HG03469 (cell line): ENCODE measurements around the gene SUDS3.
"Not testable (repeated sequence)": the region's sequence is repeated elsewhere in the genome, so short reads cannot be mapped to it uniquely, and the experiment has no call there.

Experiments used
- ATAC-seq: cut with Tn5 transposase; IDR thresholded peaks from one replicate; pipeline ENCODE4 v1.9.1; 2021; ENCODE audit warnings: mild to moderate bottlenecking, moderate library complexity, moderate number of reproducible peaks; ENCODE audit not compliant: unreplicated experiment

SUDS3 gene

DNA sequence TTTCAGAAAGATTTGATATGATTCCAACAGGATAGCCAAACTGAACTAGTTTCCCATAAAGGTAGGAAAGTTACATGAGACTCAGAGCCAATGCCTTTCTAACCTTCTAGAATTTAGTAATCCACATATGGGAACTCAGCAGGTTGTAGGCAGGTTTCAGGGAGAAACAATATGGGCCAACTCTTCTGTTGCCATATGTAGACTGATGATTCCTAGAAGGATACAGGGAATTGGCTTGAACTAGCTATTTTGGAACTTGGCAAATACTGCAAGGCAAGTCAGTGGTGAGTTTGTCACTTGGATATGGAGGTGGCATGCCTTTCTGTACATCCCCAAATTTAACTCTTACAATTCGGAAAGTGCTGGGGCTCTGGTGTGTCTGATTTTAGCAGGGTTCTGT lies 15.5 kb downstream of the SUDS3 start:
- no peak for ATAC-seq

DNA sequence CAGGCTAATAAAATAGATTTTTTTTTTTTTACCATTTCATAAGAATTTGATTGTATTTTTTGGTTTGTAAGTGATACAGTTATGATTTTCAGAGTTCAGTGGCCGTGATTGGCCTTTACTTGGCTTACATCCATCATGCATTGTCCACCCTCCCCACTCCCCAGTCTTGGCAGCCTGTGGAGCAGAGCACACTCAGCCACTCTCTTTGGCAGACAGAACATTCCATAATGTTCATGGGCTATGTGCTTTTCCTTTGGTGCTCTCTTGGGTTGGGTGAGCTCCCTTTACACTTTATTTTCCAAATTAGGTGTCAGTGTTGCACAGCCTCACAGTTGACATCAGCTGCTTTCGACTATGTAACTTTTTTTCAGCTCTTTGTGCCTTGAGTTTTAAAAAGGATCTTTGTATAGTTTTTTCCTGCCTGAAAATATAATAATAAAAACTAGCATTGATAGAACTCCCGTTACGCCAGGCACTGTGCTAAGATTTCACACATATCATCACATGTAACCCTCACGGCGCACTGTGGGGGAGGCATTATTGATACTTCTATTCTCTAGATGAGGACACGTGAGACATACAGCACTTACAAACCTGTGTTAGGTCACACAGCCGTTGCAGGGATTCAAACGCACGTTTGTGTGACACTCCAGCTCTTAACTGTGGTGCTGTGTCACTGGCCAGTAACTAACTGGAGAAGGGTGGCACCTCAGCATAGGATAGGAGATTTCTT lies 21.5 kb downstream of the SUDS3 start:
- ATAC-seq: no peak

DNA sequence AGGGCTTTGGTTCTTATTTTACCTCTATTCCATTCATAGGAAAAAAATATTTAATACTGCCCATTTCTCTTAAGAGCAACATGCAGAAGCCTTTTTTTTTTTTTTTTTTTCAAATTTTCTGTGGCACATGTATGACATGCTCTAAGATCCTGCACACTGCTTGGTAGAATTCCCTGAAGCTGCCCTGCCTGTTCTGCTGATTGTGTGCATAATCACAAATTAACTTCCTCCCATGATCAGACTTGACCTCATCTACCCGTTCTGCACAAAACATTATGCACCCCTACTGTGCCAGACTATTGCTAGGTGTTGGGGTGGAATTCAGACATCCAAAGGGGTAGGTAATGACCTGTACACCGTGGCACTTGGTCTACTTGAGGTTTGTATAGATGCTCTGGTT lies 22.2 kb downstream of the SUDS3 start:
- no peak for ATAC-seq

DNA sequence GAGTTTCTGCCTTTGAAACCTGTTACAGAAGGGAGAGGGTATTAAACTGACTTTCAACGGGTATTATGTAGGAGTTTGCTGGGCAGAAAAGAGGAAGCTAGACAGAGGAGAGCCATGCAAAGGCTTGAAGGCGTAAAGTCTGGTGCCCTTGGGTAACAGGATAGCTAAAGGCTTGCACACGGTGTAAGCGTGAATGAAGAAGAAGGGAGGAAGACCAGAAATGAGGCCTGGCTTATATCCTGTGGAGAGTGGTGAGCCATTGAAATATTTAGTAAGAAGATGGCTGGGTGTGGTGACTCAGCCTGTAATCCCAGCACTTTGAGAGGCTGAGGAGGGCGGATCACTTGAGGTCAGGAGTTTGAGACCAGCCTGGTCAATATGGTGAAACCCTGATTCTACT lies 22.6 kb downstream of the SUDS3 start:
- no peak for ATAC-seq

DNA sequence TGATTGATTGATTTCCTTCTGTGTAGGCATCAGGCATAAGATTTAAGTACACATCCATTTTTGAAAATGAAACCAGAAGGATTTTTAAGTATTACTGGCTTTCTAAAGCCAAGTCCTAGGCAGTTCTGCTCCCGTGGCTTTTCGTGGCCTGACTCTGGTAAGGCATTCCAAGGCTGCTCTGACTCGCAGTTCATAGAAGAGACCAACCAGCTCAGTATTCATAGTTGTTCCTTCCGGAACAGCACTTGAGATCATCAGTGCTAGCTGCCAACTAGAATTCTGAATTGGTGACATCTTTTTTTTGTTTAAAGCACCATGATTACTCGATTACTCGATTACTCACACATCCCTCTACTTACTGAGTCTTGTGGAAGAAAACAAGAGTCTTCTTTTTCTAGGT lies 25.9 kb downstream of the SUDS3 start:
- no peak for ATAC-seq

DNA sequence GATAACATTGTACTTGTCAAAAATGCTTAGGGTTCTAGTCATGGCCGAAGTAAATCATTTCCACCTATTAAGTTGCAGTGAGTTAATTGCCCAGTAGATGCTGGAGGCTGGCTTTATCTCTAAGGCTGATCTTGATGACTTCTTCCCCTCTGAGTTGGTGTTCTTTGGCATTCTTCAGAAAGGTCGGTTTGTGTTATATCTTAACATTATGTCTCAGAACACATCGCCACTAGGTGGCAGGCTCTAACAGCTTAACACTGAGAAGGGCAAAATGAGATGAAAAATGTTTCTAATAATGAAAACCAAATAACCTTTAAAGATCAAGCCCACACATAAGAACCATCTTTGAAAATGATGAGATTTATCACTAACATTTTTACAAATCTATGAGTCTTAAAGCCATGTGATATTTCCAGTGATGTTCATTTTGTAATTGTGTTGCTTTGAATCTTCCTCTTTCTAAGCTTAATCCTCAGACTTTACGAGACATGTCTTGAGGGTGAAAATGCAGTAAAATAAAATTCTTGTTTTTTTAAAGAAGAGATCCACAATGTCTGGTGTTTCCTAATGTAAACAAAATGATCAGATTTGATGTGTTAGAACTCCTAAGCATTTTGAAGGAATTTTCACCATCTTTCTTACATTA lies 28.6 kb downstream of the SUDS3 start:
- ATAC-seq: no peak

DNA sequence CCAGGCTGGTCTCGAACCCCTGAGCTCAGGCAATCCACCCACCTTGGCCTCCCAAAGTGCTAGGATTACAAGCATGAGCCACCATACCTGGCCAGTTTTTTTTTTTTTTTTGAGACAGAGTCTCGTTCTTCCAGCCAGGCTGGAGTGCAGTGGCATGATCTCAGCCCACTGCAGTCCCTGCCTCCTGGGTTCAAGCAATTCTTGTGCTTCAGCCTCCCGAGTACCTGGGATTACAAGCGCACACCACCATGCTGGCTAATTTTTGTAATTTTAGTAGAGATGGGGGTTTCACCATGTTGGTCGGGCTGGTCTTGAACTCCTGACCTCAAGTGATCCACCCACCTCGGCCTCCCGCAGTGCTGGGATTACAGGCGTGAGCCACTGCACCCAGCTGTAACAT lies 31.9 kb downstream of the SUDS3 start:
- not testable (repeated sequence) for ATAC-seq

DNA sequence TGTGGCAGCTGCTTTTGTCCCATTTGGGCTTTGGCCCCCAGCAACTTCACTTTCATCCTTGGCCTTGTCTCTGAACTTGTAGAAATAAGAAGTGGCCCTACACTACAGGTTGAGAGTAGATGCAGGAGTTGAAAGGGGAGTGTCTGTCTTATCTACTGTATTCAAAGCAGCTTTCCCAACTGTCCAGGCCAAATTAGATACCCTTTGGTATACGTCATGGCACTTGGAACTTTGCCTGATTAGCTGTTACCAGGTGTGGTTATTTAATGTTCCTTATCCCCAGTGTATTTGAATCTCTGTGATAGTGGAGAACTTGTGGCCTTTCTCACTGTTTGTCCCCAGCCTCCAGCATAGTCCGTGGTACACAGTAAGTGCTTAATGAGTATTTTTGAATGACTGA lies 33.5 kb downstream of the SUDS3 start:
- ATAC-seq: no peak

DNA sequence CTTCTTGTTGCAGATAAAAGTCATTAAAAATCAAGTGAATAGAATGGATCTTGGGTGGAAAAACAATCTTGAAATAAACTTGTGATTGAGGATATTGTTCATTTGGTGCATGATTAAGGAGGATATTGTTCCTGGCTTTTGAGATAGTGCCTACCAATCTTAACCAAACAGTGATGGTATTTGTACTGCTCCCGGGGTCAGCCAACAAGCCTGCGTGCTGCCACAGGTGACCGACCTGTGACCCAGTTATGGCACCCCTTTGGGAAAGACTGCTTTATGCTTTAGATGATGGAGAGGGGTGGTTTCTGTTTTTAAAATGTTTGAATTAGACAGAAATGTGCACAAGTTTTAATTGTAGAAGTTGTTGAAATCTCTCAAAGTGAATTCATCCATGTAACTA lies 41.6 kb downstream of the SUDS3 start:
- ATAC-seq: no peak

DNA sequence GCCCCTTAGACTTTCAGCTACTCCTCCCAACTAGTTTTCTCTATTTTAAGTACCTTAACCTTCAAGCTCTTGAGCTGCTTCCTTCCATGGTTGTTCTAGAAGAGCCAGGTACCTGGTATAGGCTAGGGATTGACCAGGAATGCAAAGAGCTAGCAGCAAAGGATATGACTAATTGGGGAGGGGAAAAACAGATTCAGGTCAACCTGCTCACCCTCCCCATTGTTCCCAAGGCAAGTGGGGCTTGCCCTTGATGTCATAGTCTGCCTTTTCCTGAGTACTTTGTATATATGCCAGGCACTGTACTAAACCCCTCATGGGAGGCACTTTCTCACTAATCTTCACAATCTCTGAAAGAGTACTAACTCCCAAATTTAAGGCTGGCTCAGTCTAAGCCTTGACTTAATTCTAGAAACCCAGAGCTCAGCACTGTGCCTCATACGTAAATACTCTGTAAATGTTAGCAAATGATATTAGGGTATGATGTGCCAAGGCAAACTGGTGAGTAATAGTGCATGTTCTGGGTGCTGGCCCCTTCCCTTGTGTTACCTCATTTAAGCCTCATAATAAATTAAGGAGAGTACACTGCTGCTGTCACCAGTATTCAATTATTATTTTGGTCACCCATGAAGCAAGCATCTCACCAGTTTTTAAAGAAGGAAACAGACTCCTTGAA lies 42.2 kb downstream of the SUDS3 start:
- ATAC-seq: no peak

DNA sequence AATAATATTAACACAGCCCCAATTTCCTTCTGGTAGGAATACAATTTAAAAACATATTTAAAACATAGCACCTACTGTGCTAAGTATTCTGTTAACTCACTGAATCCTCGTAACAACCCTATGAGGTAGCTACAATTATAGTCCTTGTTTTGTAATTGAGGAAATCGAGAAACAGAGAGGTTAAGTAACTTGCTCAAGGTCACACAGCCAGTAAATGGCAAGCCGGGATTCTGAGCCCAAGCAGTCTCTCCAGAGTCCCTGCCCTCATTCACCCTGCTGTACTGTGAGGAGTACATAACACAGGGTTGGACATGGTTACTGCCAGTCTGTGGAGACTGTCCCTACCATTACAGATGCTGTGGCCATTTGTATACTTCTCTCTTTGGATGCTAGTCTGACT lies 44.3 kb downstream of the SUDS3 start:
- no peak for ATAC-seq

DNA sequence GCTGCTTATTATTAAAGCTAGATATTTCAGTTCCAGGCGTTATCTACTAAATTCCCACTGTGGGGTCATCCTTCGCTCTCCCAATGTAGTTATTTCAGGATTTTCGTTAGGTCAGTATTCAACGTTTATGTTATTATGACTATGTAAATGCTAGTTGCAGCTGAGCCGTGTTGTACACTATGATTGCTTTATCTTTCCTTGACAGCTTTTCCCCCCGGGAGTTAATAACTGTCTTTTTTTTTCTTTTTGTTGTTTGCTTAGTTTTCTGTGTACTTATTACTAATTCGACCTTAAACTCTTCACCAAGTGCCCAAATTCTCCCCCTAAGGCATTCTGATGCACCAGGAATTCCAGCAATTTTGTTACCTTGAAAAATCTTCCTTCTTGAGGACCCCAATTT lies 48.5 kb downstream of the SUDS3 start:
- no peak for ATAC-seq

DNA sequence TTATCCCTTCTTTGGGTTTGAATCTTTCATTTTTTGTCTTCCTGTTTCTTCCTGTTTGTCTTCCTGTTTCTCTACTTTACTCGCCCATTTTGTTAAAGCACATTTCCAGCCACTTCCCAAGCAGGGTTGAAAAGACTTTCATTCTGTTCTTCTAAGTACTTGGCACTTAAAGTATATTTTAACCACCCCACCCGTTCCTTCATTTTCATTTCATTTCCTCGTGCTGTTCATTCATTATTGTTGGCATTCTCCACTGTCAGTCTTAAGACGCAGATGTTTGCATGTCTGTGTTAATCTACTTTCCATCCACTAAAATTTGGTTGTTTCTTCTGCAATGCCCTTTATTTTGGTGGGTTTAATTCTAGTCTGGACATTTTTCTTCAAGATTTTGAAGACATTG lies 49.0 kb downstream of the SUDS3 start:
- no peak for ATAC-seq

DNA sequence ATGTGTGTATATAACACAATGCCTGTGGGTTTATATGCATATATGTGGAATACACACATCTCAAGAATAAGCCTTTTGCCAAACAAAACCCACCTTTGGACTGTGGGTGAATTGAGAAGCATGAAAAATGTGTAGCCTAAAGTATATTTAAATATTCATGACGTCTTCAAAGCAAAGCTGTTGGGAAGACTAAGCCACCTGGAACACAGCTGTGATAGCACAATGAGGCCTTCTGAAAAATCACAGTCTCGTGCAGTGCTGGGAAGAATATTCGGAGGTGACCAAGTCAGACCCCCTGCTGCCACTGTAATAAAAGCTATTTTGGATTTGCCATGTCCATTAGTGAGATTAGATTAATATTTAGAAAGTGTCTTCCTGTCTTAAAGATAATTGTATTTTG lies 51.5 kb downstream of the SUDS3 start:
- no peak for ATAC-seq

DNA sequence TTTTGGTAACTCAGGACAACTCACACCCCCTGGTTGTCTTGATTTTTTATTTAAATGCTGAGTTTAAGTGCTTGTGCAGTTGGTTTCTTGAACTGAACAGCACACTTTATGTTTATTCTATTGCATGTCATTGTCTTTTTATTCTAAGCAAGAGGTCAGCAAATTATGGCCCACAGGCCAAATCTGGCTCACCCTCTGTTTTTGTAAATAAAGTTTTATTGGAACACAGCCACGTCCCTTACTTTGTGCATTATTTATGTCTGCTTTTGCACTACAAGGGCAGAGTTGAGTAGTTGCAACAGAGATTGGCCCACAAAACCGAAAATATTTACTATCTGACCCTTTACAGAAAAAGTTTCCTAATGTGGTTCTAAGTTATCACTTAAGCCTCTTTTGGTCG lies 52.3 kb downstream of the SUDS3 start:
- ATAC-seq: no peak

DNA sequence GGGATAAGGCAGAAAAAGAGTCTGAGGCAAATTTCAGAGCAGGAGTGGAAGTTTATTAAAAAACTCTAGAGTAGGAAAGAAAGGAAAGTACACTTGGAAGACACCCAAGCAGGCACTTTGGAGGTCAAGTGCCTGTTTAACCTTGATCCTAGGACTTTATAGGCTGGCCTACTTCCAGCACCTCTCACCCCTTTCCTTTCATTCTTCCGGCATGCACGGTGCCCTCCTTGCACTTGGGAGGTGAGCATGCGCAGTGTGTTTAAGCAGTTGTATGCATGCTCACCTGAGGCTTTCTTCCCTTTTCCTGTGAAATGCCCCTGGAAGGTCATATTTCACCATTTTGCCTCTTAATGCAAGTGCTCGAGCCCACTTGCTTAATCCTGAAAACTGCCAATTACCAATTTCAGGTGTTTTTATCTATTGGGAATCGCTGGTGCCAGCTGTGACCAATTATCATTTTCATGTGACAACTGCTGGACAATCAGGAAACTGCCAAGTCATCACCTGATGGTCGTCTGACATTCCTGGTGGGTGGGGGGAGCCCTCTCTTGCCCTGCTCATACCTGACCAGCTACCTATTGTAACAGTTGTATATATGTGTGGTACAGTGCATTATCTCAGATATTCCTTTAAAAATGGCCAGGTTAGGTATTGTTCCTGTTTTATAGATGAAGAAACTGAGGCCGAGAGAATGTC lies 53.5 kb downstream of the SUDS3 start:
- no peak for ATAC-seq

DNA sequence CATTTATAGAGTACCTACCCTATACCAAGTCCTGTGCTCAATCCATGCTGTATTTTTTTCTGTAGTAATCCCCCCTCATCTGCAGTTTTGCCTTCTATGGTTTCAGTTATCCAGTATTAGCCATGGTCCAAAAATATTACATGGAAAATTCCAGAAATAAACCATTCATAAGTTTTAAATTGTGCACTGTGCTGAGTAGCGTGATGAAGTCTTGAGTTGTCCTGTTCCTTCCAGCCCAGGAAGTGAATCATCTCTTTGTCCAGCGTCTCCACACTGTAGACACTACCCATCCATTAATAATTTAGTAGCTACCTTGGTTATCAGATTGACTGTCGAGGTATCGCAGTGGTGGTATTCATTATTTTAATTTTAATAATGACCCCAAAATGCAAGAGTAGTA lies 54.2 kb downstream of the SUDS3 start:
- ATAC-seq: no peak

DNA sequence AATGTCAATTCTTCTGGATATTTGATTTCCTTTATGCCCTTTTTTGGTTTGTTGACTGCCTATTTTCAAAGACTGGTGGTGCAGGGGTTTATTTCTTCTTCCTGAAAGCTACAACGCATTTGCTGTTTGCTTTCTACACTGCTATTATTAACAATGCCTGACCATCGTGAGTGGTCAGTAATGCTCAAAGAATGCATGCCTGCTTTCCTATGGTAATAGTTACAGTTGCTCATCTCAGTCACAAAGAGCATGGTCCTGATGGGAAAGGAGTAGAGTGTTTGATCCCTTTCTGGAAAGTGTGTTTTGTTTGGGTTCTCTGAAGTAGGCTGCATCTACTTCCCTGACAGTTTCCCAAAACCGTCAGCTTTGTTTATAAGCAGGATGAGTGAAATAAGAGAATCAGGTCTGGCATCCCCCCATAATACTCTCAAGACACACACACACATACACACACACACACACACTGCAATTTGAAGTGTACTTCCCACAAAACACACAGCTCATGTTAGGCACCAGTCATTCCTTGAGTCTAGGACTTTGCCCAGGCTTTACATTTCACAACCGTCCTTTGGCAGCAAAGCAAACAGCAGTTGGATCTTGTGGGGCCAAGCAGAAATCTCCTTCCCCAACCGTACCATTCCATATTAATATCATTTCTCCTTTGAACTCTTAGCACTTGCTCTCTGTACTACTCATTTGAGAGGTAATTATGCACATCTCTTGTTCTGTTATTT lies 56.6 kb downstream of the SUDS3 start:
- no peak for ATAC-seq

DNA sequence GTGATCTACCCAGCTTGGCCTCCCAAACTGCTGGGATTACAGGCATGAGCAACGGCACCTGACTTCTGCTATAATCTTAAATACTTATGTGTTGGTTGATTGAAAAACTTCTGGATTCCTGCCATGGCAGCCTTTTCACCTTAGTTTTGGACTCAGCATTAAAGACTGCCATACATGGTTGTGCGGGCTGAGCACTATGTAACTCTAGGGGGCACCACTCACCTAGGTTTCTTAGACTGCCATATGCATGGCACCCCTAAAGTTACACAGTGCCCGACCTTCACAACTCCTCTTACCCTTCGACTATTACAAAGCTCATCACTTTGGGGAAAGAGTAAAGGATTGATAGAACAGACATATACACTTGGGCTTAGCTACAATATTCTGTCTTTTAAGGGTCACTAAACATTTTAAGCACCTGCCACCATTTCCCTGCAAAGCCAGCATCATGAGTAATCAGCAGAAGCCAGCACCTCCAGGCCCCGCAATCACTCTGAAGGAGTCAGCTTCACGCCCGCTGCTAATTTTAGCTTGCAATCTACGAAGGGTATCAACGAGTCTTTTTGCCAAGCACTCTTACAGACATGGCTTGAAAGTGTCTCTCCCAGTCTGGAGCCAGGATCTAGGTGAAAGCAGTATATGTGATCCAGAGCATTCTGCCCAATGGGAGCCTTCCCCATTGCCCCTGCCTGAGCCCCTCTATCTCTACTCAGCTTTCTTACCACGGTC lies 59.8 kb downstream of the SUDS3 start:
- ATAC-seq: no peak

DNA sequence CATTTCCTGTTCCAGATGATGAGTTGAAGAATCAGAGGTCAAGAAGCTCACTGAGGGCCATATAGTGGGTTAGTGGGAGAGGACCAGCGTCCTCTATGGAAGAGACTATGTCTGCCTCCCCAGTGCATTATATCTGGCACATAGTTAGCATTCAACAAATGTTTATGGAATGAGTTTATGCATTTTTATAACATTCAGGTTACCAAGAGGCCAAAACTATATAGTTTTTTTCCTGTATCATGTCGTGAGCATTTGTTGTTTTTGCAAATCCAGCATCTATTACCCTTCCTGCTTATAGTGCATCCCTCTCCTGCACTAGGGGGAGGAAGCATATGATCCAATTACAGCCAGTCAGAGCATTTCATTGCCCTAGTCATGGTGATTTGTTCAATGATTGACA lies 60.6 kb downstream of the SUDS3 start:
- no peak for ATAC-seq
